Cardiac muscle cell (in vitro differentiated cells and primary cell): ENCODE measurements around the gene RTCA. TPM values are rescaled to one million over a fixed set of nuclear protein-coding genes. Genes with fewer than 3 reads are reported as not detected.

Experiments
- DNase-seq, 2 donors: peaks; one replicate each; pipeline versions ENCODE4 v3.0.0 to v3.0.0-alpha.2; 2010 to 2017; ENCODE audit warnings: low read depth in 1 of 2, low spot score in 1 of 2
- H3K27ac ChIP-seq: fragments of 200-600 bp; sonication (generic); 2 replicates; pipeline ENCODE4 v1.5.1; 2016
- H3K27me3 ChIP-seq: fragments of 200-600 bp; sonication (generic); 2 replicates; pipeline ENCODE4 v1.6.0; 2016; ENCODE audit warnings: control low read depth
- H3K36me3 ChIP-seq: fragments of 200-600 bp; sonication (generic); 2 replicates; pipeline ENCODE4 v1.5.1; 2016; ENCODE audit warnings: control low read depth
- H3K4me1 ChIP-seq: fragments of 200-600 bp; sonication (generic); 2 replicates; pipeline ENCODE4 v1.8.1; 2017; ENCODE audit warnings: low read depth, mild to moderate bottlenecking, mixed run types
- H3K4me3 ChIP-seq: fragments of 200-600 bp; sonication (generic); 2 replicates; pipeline ENCODE4 v1.5.1; 2016; ENCODE audit warnings: mild to moderate bottlenecking
- H3K9me3 ChIP-seq: fragments of 200-600 bp; sonication (generic); 2 replicates; pipeline ENCODE4 v1.5.1; 2017; ENCODE audit warnings: low read depth, mild to moderate bottlenecking, control low read depth
- polyA plus RNA-seq: library from polyadenylated mRNA; unstranded; fragments of >200 nt; fragmentation: Nextera tagmentation; extraction: Ambion mirVana; gene quantifications from 2 replicates; pipeline ENCODE4 v1.2.1, GENCODE V29; 2016
- total RNA-seq: library from RNA; depleted of rRNA; stranded (reverse); fragments of >200 nt; gene quantifications from 2 replicates; pipeline ENCODE4 v1.2.3, GENCODE V29; 2016
- TF ChIP-seq, protein P1 (sequence below): IDR thresholded peaks from 2 replicates; pipeline ENCODE4 v1.5.1; 2012; ENCODE audit warnings: low read depth, mild to moderate bottlenecking, low read length

RTCA gene
- total and polyA plus RNA-seq, 2 experiments from 2014 or later = 36.1 to 40.5 TPM

GRCh38 chr1:100277866-100278265 lies 11.8 kb downstream of the RTCA start:
- Histone ChIP-seq H3K27me3 (no peaks in the 10 kb centered on the region), H3K27ac (no peak overlapping the region), H3K36me3 (peaks cover 48% of the 10 kb centered on the region), H3K4me3 (no peak overlapping the region), H3K9me3 (no peaks in the 10 kb centered on the region), H3K4me1 (peaks cover 13% of the 10 kb centered on the region)
- TF ChIP-seq, protein P1, sequence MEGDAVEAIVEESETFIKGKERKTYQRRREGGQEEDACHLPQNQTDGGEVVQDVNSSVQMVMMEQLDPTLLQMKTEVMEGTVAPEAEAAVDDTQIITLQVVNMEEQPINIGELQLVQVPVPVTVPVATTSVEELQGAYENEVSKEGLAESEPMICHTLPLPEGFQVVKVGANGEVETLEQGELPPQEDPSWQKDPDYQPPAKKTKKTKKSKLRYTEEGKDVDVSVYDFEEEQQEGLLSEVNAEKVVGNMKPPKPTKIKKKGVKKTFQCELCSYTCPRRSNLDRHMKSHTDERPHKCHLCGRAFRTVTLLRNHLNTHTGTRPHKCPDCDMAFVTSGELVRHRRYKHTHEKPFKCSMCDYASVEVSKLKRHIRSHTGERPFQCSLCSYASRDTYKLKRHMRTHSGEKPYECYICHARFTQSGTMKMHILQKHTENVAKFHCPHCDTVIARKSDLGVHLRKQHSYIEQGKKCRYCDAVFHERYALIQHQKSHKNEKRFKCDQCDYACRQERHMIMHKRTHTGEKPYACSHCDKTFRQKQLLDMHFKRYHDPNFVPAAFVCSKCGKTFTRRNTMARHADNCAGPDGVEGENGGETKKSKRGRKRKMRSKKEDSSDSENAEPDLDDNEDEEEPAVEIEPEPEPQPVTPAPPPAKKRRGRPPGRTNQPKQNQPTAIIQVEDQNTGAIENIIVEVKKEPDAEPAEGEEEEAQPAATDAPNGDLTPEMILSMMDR = no peak
- DNase-seq = no peak

- Histone ChIP-seq H3K27ac (peak overlapping the region; percentile 79), H3K36me3 (peaks cover 38% of the 10 kb centered on the region), H3K9me3 (no peaks in the 10 kb centered on the region), H3K27me3 (no peaks in the 10 kb centered on the region), H3K4me3 (no peak overlapping the region), H3K4me1 (peaks cover 13% of the 10 kb centered on the region)
- TF ChIP-seq, protein P1 = no peak
- DNase-seq = no peak
Measured at GRCh38 chr1:100279358-100279923, 13.4 kb downstream of the RTCA start.

GRCh38 chr1:100279954-100280682 lies 14.1 kb downstream of the RTCA start:
- peak overlapping the region; percentile 79 for H3K27ac ChIP-seq
- H3K4me3 ChIP-seq = no peak overlapping the region
- H3K9me3 ChIP-seq = no peaks in the 10 kb centered on the region
- no peaks in the 10 kb centered on the region for H3K27me3 ChIP-seq
- TF ChIP-seq, protein P1 = no peak
- peaks cover 41% of the 10 kb centered on the region for H3K36me3 ChIP-seq
- DNase-seq = peak in 1 of 2 donors; percentile 2
- H3K4me1 ChIP-seq = peaks cover 13% of the 10 kb centered on the region

DNA sequence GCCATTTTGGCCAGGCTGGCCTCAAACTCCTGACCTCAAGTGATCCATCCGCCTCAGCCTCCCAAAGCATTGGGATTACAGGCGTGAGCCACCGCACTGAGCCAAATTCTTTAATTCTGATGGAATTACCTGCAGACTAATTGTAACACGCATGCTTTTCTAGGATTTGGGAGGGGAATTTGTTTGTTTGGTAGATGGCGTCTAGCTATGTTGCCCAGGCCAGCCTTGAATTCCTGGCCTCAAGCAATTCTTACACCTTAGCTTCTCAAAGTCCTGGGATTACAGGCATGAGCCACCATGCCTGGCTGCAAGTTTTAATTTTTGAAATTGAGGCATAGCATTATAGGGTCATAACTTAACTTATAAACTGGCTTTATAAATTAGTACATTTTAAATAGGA lies 18.6 kb downstream of the RTCA start:
- H3K9me3 ChIP-seq = no peaks in the 10 kb centered on the region
- TF ChIP-seq, protein P1 = no peak
- H3K4me1 ChIP-seq = peaks cover 13% of the 10 kb centered on the region
- H3K27me3 ChIP-seq = no peaks in the 10 kb centered on the region
- H3K36me3 ChIP-seq = peaks cover 50% of the 10 kb centered on the region
- H3K4me3 ChIP-seq = no peak overlapping the region
- H3K27ac ChIP-seq = no peak overlapping the region
- DNase-seq = no peak

- H3K4me3 ChIP-seq = no peak overlapping the region
- peaks cover 59% of the 10 kb centered on the region for H3K36me3 ChIP-seq
- no peak overlapping the region for H3K27ac ChIP-seq
- TF ChIP-seq, protein P1 = no peak
- H3K4me1 ChIP-seq = no peaks in the 10 kb centered on the region
- no peaks in the 10 kb centered on the region for H3K27me3 ChIP-seq
- DNase-seq = no peak
- no peaks in the 10 kb centered on the region for H3K9me3 ChIP-seq
Measured at GRCh38 chr1:100287162-100287561, 21.1 kb downstream of the RTCA start.
